A549 (cell line): ENCODE results near the gene TEAD3.

Experiments used
- MAFK ChIP-seq: fragments of 450-650 bp; IDR thresholded peaks from 2 replicates; pipeline ENCODE4 v1.6.1; 2014; ENCODE audit not compliant: partially characterized antibody
- MAX ChIP-seq: IDR thresholded peaks from 2 replicates; pipeline ENCODE4 v1.6.1; 2012
- MAZ ChIP-seq: fragments of 150-350 bp; IDR thresholded peaks from 2 replicates; pipeline ENCODE4 v1.6.1; 2014; ENCODE audit warnings: antibody characterized with exemption, low read depth, low read length, borderline replicate concordance
- MYC ChIP-seq: IDR thresholded peaks from 2 replicates; pipeline ENCODE4 v1.6.1; 2012; ENCODE audit warnings: mild to moderate bottlenecking, inconsistent platforms, low read length, improper control_type of control experiment, borderline replicate concordance
- NPAS2 ChIP-seq: fragments of 250-450 bp; sonication (Bioruptor Pico); IDR thresholded peaks from 2 replicates; pipeline ENCODE4 v1.8.0; 2022; ENCODE audit warnings: mild to moderate bottlenecking, moderate library complexity, borderline replicate concordance
- POLR2A ChIP-seq: IDR thresholded peaks from 2 replicates; pipeline ENCODE4 v1.6.1; 2012; ENCODE audit warnings: mild to moderate bottlenecking, low read length
- POLR2AphosphoS2 ChIP-seq: conservative IDR thresholded peaks from 2 replicates; pipeline ENCODE4 v1.6.1; 2012; ENCODE audit warnings: low read length, improper control_type of control experiment, inconsistent platforms
- SMC3 ChIP-seq: fragments of >200 bp; sonication (Bioruptor Twin); formaldehyde crosslinking; IDR thresholded peaks from 3 replicates; pipeline ENCODE4 v1.6.1; 2018; ENCODE audit warnings: inconsistent platforms
- TF ChIP-seq, protein P1 (sequence below): fragments of >200 bp; sonication (Bioruptor Twin); formaldehyde crosslinking; IDR thresholded peaks from 3 replicates; pipeline ENCODE4 v1.5.1; 2016

DNA sequence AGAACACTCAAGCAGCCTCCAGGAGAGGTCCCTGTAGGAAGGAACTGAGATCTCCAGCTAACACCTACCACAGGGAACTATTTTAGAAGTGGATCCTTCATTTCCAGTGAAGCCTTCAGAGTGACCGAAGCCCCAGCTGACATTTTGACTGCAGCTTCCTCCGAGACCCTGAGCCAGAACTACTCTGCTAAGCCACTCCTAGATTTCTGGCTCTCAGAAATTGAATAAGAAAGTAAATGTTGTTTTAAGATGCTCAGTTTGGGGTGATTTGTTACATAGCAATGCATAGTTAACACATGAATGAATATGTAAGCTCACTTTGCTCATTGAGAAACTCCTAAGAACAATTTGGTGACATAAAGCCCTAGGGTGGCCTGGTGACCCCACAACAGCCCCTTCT lies 10.3 kb upstream of the TEAD3 start:
- TF ChIP-seq, protein P1, sequence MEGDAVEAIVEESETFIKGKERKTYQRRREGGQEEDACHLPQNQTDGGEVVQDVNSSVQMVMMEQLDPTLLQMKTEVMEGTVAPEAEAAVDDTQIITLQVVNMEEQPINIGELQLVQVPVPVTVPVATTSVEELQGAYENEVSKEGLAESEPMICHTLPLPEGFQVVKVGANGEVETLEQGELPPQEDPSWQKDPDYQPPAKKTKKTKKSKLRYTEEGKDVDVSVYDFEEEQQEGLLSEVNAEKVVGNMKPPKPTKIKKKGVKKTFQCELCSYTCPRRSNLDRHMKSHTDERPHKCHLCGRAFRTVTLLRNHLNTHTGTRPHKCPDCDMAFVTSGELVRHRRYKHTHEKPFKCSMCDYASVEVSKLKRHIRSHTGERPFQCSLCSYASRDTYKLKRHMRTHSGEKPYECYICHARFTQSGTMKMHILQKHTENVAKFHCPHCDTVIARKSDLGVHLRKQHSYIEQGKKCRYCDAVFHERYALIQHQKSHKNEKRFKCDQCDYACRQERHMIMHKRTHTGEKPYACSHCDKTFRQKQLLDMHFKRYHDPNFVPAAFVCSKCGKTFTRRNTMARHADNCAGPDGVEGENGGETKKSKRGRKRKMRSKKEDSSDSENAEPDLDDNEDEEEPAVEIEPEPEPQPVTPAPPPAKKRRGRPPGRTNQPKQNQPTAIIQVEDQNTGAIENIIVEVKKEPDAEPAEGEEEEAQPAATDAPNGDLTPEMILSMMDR, result no peak
- TF ChIP-seq MAX (no peak), POLR2A (no peak), NPAS2 (CRISPR knock-in tag) (no peak), SMC3 (no peak), POLR2AphosphoS2 (no peak), MYC (no peak), MAFK (no peak), MAZ (no peak)
